PFSK-1 (cell line): Measurements from ENCODE around the gene RBM38.

Experiments
- FOXP2 ChIP-seq: optimal IDR thresholded peaks from 2 replicates; pipeline ENCODE3; 2011; ENCODE audit warnings: borderline replicate concordance, control low read depth, inconsistent platforms; ENCODE audit not compliant: insufficient read depth; ENCODE audit errors: extremely low read length, extremely low read depth
- POLR2AphosphoS5 ChIP-seq: IDR thresholded peaks from 2 replicates; pipeline ENCODE4 v1.6.1; 2012; ENCODE audit warnings: low read depth, mild to moderate bottlenecking, control low read depth, low read length, moderate library complexity
- REST ChIP-seq, 2 experiments: IDR thresholded peaks; 2 replicates each; pipeline versions ENCODE4 v1.6.1 to v1.8.0; 2011 to 2012; ENCODE audit warnings: low read depth in 2 of 2, low read length in 2 of 2, control low read depth in 1 of 2, inconsistent platforms in 1 of 2, mild to moderate bottlenecking in 1 of 2, moderate library complexity in 1 of 2; ENCODE audit not compliant: insufficient read depth in 1 of 2
- SIN3A ChIP-seq: IDR thresholded peaks from 2 replicates; pipeline ENCODE4 v1.6.1; 2012; ENCODE audit warnings: mild to moderate bottlenecking, low read length, moderate library complexity, borderline replicate concordance; ENCODE audit not compliant: insufficient read depth
- TAF1 ChIP-seq: IDR thresholded peaks from 2 replicates; pipeline ENCODE4 v1.6.1; 2012; ENCODE audit warnings: low read length, control low read depth, borderline replicate concordance; ENCODE audit not compliant: insufficient read depth

The RBM38 gene

DNA sequence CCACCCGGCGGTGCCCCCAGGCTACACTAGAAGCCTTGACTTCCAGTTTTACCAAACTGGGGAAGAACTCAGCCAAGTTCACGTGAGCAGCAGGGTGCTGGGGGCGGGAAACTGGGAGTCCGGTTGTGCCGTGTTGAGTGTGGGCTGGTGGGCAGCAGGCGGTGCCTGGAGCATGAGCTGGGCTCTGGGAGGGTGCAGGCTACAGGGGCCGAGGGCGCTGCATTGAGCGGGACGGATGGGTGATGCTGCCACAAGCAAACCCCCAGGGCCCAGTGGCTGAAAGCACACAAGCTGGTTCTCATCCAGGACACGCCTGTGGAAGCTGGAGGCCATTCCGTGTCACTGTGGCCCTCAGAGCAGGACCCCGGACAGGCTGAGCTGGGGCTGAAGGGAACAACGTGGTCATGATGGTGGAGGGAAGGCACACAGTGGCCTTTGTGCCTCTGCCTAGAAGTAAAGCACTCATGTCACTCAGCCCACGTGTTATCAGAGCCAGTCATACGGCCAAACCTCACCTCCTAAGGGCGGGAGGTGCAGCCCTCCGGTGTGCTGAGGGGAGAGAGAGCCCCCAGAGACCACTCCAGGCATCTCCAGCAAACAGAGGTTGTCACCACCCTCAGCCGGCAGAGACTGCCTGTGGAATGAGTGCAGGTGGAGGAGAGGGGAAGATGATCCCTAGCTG is 29.5 kb downstream of the RBM38 start:
- TF ChIP-seq POLR2AphosphoS5: no peak
- no peak for TF ChIP-seq TAF1
- TF ChIP-seq FOXP2: no peak
- TF ChIP-seq REST (IDR thresholded peaks at IDR 0.05; ENCODE audit: insufficient read depth in 1 of 2, low read depth in 2 of 2, low read length in 2 of 2): no peak
- no peak for TF ChIP-seq SIN3A

- TF ChIP-seq REST (IDR thresholded peaks at IDR 0.05; ENCODE audit: insufficient read depth in 1 of 2, low read depth in 2 of 2, low read length in 2 of 2): no peak
- TF ChIP-seq TAF1: no peak
- no peak for TF ChIP-seq FOXP2
- no peak for TF ChIP-seq POLR2AphosphoS5
- TF ChIP-seq SIN3A: no peak
Observed at GRCh38 chr20:57421253-57422220, 30.3 kb downstream of the RBM38 start.

DNA sequence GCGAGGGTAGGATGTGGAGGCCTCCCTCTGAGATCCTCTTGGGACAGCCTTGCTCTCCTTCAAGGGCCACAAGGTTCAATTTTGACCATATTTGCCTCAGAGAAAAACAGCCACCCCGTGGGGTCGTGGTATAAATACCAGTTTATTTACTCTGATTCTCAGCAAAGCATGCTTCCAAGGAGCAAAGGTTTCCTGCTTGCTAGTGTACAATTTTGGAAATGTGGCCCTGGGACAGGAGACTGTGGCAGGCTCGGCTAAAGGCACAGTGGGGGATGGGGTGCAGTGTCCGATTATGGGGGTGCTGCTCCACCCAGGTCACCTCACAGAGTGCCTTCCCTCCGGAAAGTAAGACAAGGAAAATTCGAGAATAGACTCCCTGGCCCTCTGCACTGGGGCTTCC is 31.1 kb downstream of the RBM38 start:
- TF ChIP-seq SIN3A: no peak
- TF ChIP-seq FOXP2: no peak
- no peak for TF ChIP-seq TAF1
- no peak for TF ChIP-seq REST (IDR thresholded peaks at IDR 0.05; ENCODE audit: insufficient read depth in 1 of 2, low read depth in 2 of 2, low read length in 2 of 2)
- TF ChIP-seq POLR2AphosphoS5: no peak

DNA sequence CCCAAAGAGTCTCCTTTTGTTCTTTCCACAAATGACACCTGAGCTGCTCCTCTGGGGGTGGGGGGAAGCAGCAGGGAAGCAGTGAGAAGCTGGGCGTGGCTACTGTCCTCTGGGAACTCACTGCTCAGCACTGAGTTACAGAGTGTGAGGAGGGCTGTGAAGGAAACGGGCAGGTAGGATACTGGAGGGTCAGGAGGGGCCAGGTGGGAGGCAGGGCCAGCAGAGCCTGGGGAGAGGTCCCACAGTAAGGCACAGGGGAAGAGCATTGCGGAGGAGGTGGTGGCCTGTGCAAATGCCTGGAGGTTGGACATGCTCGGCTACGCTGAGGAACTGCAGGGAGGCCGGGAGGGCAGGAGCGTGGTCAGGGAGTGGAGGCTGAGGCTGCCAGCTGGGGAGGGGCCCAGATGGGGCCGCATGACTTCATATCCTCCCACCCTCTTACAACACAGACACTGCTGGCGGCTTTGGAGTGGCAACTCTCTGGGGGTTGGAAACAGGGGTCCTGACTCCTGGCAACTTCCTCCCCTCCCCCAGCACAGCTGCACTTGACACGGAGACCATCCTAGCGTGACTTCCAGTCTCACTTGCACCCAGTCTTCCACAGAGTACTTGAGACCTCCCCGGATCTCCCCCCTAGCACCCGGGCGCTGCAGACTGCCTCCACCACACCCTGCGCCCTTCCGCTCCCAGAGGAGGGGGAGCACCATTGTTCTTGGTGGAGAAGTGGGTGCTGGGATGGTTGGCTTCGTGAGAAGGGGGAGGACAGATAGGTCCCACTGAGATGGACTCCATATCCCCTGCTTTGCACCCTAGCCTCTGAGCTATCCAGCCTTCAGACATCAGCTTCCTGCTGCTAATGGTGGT is 34.2 kb downstream of the RBM38 start:
- TF ChIP-seq FOXP2 (no peak), TAF1 (no peak), REST (IDR thresholded peaks at IDR 0.05; ENCODE audit: insufficient read depth in 1 of 2, low read depth in 2 of 2, low read length in 2 of 2) (no peak), SIN3A (no peak), POLR2AphosphoS5 (no peak)
